DOHH2 (cell line): Measurements from ENCODE around the gene CDKN1C.

Experiments used
- CTCF ChIP-seq: fragments of 200-600 bp; sonication (generic); IDR thresholded peaks from one replicate; pipeline ENCODE4 v1.5.1; 2014; ENCODE audit warnings: antibody characterized with exemption, mild to moderate bottlenecking, low read depth, low read length; ENCODE audit not compliant: poor library complexity, severe bottlenecking
- EZH2phosphoT487 ChIP-seq: fragments of 200-600 bp; sonication (generic); IDR thresholded peaks from 2 replicates; pipeline ENCODE4 v1.6.1; 2017; ENCODE audit warnings: borderline replicate concordance, mild to moderate bottlenecking, antibody characterized with exemption, low read length, moderate library complexity, mixed read lengths

- TF ChIP-seq CTCF (no peak), EZH2phosphoT487 (no peak)
These were observed 47.9 kb upstream of the CDKN1C start for GRCh38 chr11:2933375-2934020.
